Superior temporal gyrus (tissue), 1 donor: ENCODE data around the gene SLIT3.

Experiments
- DNase-seq: peaks from one replicate; pipeline ENCODE4 v3.0.0-alpha.2; 2016; ENCODE audit errors: extremely low spot score

The SLIT3 gene

GRCh38 chr5:169104937-169105494, 195.9 kb downstream of the SLIT3 start:
- no peak for DNase-seq

GRCh38 chr5:169103586-169104181, 197.3 kb downstream of the SLIT3 start:
- no peak for DNase-seq

- no peak for DNase-seq
Measured at GRCh38 chr5:169101966-169102365, 199.0 kb downstream of the SLIT3 start.

GRCh38 chr5:169100735-169101075, 200.2 kb downstream of the SLIT3 start:
- DNase-seq = no peak

GRCh38 chr5:169099801-169100734, 200.9 kb downstream of the SLIT3 start:
- no peak for DNase-seq

GRCh38 chr5:169098331-169099121, 202.4 kb downstream of the SLIT3 start:
- DNase-seq = no peak

GRCh38 chr5:169097374-169098326, 203.3 kb downstream of the SLIT3 start:
- DNase-seq = no peak

GRCh38 chr5:169095976-169096375, 205.0 kb downstream of the SLIT3 start:
- no peak for DNase-seq

GRCh38 chr5:169095410-169095960, 205.5 kb downstream of the SLIT3 start:
- no peak for DNase-seq

- DNase-seq = no peak
Measured at GRCh38 chr5:169094586-169095409, 206.1 kb downstream of the SLIT3 start.

- no peak for DNase-seq
Measured at GRCh38 chr5:169091396-169091980, 209.5 kb downstream of the SLIT3 start.

GRCh38 chr5:169089343-169089742, 211.6 kb downstream of the SLIT3 start:
- DNase-seq = no peak

GRCh38 chr5:169088028-169088725, 212.8 kb downstream of the SLIT3 start:
- DNase-seq = no peak

- DNase-seq = no peak
Measured at GRCh38 chr5:169085636-169086035, 215.3 kb downstream of the SLIT3 start.

GRCh38 chr5:169085212-169085611, 215.7 kb downstream of the SLIT3 start:
- DNase-seq = no peak

GRCh38 chr5:169084775-169085174, 216.2 kb downstream of the SLIT3 start:
- no peak for DNase-seq

- no peak for DNase-seq
Measured at GRCh38 chr5:169083394-169084018, 217.4 kb downstream of the SLIT3 start.

- no peak for DNase-seq
Measured at GRCh38 chr5:169081000-169081724, 219.8 kb downstream of the SLIT3 start.
